ENCODE measurements around the gene MRLN.

DNA sequence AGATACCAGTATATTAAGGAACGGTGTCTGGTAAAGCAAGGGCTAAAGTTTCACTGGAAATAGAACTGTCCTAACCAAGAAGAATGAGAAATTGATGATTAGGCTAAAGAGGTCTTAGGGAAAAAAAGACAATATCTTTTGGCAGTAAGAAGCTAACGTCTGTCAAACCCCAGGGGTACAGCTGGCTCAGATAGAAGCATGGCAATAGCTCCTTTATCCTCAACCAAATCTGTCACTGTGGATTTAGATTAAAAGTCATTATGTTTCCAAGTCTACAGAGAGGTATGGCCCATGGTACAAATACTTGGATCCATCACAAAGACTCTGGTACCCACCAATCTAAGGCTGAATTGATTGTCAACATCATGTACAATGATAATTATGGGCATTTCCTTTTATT lies 35.0 kb downstream of the MRLN start:
- TF ChIP-seq TBP (IDR thresholded peaks at IDR 0.05; ENCODE audit: low read depth, low read length) (no peak), EP300 (IDR thresholded peaks at IDR 0.05; ENCODE audit: borderline replicate concordance in 1 of 2, low read depth in 2 of 2, low read length in 2 of 2) (no peak), EZH2 (IDR thresholded peaks at IDR 0.05; ENCODE audit: low read depth, low read length, severe bottlenecking) (no peak), FOSL1 (IDR thresholded peaks at IDR 0.05; ENCODE audit: insufficient read depth, low read depth, low read length) (no peak), CHD2 (IDR thresholded peaks at IDR 0.05; ENCODE audit: low read length) (no peak), JUN (IDR thresholded peaks at IDR 0.05; ENCODE audit: low read depth, low read length) (no peak), JUND (IDR thresholded peaks at IDR 0.05; ENCODE audit: low read length) (no peak)
- TF ChIP-seq, protein P1, sequence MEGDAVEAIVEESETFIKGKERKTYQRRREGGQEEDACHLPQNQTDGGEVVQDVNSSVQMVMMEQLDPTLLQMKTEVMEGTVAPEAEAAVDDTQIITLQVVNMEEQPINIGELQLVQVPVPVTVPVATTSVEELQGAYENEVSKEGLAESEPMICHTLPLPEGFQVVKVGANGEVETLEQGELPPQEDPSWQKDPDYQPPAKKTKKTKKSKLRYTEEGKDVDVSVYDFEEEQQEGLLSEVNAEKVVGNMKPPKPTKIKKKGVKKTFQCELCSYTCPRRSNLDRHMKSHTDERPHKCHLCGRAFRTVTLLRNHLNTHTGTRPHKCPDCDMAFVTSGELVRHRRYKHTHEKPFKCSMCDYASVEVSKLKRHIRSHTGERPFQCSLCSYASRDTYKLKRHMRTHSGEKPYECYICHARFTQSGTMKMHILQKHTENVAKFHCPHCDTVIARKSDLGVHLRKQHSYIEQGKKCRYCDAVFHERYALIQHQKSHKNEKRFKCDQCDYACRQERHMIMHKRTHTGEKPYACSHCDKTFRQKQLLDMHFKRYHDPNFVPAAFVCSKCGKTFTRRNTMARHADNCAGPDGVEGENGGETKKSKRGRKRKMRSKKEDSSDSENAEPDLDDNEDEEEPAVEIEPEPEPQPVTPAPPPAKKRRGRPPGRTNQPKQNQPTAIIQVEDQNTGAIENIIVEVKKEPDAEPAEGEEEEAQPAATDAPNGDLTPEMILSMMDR (IDR thresholded peaks at IDR 0.05; ENCODE audit: control extremely low read depth in 1 of 3, insufficient read depth in 1 of 3, low read depth in 1 of 3, low read length in 3 of 3), result no peak

Data from H1 (cell line).